Activated CD8-positive, alpha-beta memory T cell treated with anti-CD3 and anti-CD28 coated beads, Interleukin-2, amount 50 U/mL, for 4 hours (primary cell): ENCODE measurements around the gene HNRNPH1.
"Not testable (repeated sequence)": the region's sequence is repeated elsewhere in the genome, so short reads cannot be mapped to it uniquely, and the experiment has no call there.

ENCODE experiments used
- DNase-seq: peaks from one replicate; pipeline ENCODE4 v3.0.0-alpha.2; 2020

HNRNPH1 gene

GRCh38 chr5:179623003-179623905 is at the start of gene HNRNPH1:
TSS of gene HNRNPH1 (minus strand) at chr5:179623671. CDS start at chr5:179623133, 538 bp downstream.
- DNase-seq: peak; percentile 98

GRCh38 chr5:179668391-179668790 is 44.9 kb upstream of the HNRNPH1 start:
- DNase-seq: peak; percentile 38

GRCh38 chr5:179661647-179662046 is 38.2 kb upstream of the HNRNPH1 start:
- DNase-seq: not testable (repeated sequence)

- not testable (repeated sequence) for DNase-seq
These were observed 34.8 kb upstream of the HNRNPH1 start for GRCh38 chr5:179658179-179658856.

GRCh38 chr5:179657302-179658178 is 34.1 kb upstream of the HNRNPH1 start:
- DNase-seq: not testable (repeated sequence)

- not testable (repeated sequence) for DNase-seq
These were observed 29.7 kb upstream of the HNRNPH1 start for GRCh38 chr5:179653135-179653534.

- DNase-seq: not testable (repeated sequence)
These were observed 26.8 kb upstream of the HNRNPH1 start for GRCh38 chr5:179650245-179650644.

- not testable (repeated sequence) for DNase-seq
These were observed 25.8 kb upstream of the HNRNPH1 start for GRCh38 chr5:179649166-179649703.

- DNase-seq: no peak
These were observed 24.9 kb upstream of the HNRNPH1 start for GRCh38 chr5:179648410-179648809.

GRCh38 chr5:179644766-179645165 is 21.3 kb upstream of the HNRNPH1 start:
- not testable (repeated sequence) for DNase-seq

GRCh38 chr5:179643141-179643920 is 19.9 kb upstream of the HNRNPH1 start:
- DNase-seq: not testable (repeated sequence)

GRCh38 chr5:179642626-179643025 is 19.2 kb upstream of the HNRNPH1 start:
- not testable (repeated sequence) for DNase-seq

GRCh38 chr5:179641745-179642144 is 18.3 kb upstream of the HNRNPH1 start:
- not testable (repeated sequence) for DNase-seq

GRCh38 chr5:179639296-179639695 is 15.8 kb upstream of the HNRNPH1 start:
- DNase-seq: not testable (repeated sequence)

GRCh38 chr5:179634370-179635172 is 11.1 kb upstream of the HNRNPH1 start:
- not testable (repeated sequence) for DNase-seq

GRCh38 chr5:179633501-179634369 is 10.3 kb upstream of the HNRNPH1 start:
- DNase-seq: not testable (repeated sequence)

- no peak for DNase-seq
These were observed 1.4 kb upstream of the HNRNPH1 start for GRCh38 chr5:179624841-179625271.

GRCh38 chr5:179623906-179624741 is 653 bp upstream of the HNRNPH1 start:
- peak; percentile 52 for DNase-seq
